GM10847 (cell line): ENCODE data around the gene ASTN2.

ENCODE experiments used
- POLR2A ChIP-seq: IDR thresholded peaks from 2 replicates; pipeline ENCODE4 v1.6.1; 2011; ENCODE audit not compliant: insufficient read length; ENCODE audit errors: extremely low read depth

ASTN2 gene

GRCh38 chr9:117405950-117406705 is 8.7 kb downstream of the ASTN2 start:
- no peak for TF ChIP-seq POLR2A

DNA sequence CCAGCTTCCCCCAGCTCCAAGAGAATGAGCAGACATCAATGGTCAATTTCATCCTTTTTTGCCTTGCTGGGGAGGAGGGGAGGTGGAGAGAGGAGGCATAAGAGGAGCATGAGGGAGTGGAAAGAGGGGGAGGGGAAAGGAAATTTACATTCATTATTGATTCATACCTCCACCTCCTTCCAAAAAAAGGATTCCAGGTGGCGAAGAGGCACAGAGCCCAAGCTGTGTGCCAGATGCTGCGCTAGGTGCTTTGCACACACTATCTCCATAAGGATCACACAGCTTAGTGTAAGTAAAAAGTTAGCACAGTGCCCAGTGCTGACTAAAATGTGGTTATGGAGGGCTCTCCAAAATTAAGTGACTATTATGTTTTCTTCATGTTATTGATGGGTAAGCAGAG is 11.0 kb downstream of the ASTN2 start:
- no peak for TF ChIP-seq POLR2A

DNA sequence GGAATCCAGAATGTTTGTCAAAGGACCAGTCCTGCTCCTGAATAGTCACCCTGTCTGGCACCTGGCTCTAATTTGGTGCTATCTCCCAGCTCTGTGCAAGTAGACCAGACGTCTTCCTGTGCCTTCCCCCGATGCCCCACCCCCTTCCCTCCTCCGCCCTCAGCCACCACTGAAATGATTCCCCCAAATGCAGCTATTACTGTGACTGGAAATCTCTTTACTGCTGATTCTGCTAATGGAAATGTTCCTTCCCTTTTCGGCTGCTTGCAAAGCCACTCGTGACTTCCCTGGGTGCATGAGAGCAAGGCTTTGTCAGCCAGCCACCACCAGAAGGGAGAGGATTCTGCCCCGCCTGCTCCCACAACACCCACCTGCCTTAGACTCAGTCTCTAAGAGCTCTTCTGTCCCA is 11.4 kb downstream of the ASTN2 start:
- TF ChIP-seq POLR2A, result no peak

- no peak for TF ChIP-seq POLR2A
Measured at GRCh38 chr9:117400171-117400570, 14.7 kb downstream of the ASTN2 start.

DNA sequence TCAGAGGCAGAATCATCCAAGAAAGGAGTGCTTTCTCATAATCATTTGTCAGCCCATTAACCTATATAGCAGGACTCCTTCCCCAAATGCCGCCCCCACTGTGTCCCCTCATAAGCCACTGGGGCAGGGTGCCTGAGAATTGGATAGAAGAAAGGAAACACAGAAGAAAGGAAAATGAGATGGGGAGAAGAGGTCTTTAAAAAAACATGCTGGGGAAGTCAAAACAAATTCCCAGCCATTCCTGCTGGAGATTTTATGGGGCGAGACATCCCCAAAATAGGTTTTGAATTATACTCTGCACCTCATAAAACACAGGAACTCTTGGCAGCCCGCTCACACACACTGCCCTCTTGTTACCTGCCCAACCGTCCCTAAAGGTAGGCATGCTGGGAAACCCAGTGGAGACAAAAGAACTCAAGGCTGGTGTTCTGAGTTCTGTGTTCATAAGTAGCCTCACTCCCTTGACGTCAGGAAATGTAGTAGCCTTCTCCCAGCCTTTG is 19.7 kb downstream of the ASTN2 start:
- no peak for TF ChIP-seq POLR2A

DNA sequence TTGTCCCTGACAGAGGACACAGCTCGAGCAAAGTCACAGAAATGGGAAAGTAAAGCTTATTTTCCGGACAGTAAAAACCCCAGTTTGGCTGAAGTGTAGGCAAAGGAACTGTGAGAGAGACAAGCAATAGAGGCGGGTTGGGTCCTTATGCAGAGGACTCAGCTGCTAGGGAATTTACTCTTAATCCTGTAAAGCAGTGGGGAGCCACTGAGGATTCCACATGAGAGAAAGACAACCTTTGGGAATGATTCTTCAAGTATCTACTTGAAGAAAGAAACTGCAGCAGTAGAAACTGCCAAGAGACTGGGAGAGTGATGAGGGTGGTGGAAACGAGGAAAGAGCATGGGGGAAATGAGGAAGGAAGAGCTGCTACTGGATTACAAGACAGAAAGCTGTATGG is 20.2 kb downstream of the ASTN2 start:
- TF ChIP-seq POLR2A, result no peak

DNA sequence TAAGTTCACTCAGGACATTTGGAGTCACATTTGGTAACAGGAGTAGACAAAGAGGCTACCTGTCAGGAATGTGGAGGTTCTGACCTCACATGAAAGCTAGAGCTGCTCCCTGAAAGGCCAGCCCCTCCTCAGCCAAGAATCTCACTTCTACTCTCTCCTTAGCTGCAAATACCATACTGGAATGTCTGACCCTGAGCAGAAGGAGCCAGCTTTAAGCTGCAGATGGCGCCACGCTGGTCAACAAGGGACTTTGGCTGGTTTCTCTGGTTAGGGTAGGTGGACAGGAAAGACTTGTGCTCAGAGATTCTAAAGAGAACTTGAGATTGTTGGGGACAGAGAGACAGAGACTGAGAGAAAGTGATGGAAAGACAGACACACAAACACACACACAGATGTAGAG is 21.9 kb downstream of the ASTN2 start:
- no peak for TF ChIP-seq POLR2A

DNA sequence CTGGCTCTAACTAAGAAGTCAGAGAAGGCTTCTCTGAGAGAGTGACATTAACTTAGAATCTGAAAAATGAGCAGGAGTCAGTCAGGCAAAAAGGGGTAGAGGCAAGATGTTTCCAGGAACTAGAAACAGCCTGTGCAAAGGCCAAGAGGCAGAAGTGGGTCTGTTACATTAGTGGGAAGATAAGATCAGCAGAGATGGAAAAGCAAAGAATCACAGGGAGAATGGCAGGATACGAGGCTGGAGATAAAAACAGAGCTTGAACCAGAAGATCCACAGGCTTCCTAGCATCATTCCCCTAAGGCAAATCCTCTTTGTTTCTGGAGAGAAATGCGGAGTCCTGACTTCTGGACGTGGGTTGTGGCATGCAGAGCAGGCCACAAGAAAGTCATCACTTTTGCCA is 27.4 kb downstream of the ASTN2 start:
- no peak for TF ChIP-seq POLR2A

DNA sequence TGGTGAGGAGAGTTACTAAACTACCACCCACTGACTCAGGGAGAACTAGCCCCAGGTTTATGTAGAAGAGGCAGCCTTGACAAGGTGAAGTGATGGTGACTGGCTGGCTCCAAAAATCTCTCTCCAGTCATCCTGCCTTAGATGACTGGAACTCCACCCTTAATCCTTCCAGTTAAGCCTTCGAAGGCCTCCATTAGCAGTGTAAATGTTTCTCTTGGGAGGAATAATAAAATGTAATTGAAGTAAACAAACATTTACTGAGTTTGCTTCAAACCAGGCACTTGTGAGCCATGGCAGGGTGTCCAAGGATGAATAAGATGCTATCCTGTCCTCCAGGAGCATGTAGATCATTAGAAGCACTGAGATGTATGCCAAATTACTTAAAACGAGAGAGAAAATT is 35.5 kb downstream of the ASTN2 start:
- no peak for TF ChIP-seq POLR2A

- no peak for TF ChIP-seq POLR2A
Measured at GRCh38 chr9:117377046-117377445, 37.8 kb downstream of the ASTN2 start.

GRCh38 chr9:117375956-117376355 is 38.9 kb downstream of the ASTN2 start:
- no peak for TF ChIP-seq POLR2A

- TF ChIP-seq POLR2A, result no peak
Measured at GRCh38 chr9:117374076-117374725, 40.7 kb downstream of the ASTN2 start.

DNA sequence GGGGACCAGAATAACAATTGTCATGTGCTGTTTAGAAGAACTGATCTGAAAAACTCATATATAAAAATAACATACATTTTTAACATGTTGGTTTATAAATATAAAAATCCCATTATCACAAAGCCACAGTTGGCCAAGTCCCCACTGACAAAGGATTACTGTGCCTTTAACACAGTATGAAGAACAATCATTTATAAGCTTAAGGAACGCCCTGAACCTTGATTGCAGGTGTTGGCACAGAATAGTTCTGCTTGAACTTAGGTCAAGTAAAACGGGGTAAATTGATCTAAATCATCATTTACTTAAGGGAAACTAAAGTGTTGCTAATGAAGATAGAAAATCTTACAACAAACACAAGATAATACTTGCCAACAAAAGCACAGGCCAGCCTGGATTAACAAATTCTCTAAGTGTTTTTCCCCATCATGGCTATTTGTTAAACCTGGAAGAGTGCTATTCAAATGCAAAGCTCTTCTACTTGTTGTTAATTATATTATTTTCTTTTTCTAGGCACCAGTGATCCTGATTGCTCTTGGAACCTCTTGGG is 46.1 kb downstream of the ASTN2 start:
- TF ChIP-seq POLR2A, result no peak

- TF ChIP-seq POLR2A, result no peak
Measured at GRCh38 chr9:117365438-117365837, 49.4 kb downstream of the ASTN2 start.

GRCh38 chr9:117363006-117363405 is 51.9 kb downstream of the ASTN2 start:
- TF ChIP-seq POLR2A, result no peak

DNA sequence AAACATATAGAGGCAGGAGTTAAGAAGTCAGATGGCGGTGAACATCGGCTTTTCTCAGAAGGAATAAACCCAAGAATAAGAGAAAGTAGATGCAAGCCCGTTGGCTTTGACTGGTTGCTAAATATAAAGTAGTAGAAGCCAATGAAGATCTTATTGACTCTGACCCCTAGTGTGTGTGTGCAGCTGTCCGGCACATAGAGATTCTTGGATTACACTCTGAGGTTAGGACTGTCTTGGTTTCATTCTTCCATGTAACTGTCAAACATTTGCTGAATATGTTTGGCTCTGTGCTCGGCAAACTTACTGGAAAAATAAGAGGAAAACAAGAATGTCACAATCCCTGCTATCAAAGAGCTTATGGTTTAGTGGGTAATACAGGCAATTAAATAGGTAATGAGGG is 54.9 kb downstream of the ASTN2 start:
- no peak for TF ChIP-seq POLR2A
